PC-3 (cell line): Measurements from ENCODE around the gene PAWR.

Experiments
- EZH2 ChIP-seq: fragments of 300-600 bp; sonication (generic); IDR thresholded peaks from one replicate; pipeline ENCODE4 v1.6.1; 2017; ENCODE audit warnings: antibody characterized with exemption, mild to moderate bottlenecking, low read length; ENCODE audit not compliant: unreplicated experiment
- TF ChIP-seq, protein P1 (sequence below): fragments of 300-600 bp; sonication (generic); conservative IDR thresholded peaks from 2 replicates; pipeline ENCODE4 v1.5.1; 2017; ENCODE audit warnings: antibody characterized with exemption, low read depth, mild to moderate bottlenecking, low read length

DNA sequence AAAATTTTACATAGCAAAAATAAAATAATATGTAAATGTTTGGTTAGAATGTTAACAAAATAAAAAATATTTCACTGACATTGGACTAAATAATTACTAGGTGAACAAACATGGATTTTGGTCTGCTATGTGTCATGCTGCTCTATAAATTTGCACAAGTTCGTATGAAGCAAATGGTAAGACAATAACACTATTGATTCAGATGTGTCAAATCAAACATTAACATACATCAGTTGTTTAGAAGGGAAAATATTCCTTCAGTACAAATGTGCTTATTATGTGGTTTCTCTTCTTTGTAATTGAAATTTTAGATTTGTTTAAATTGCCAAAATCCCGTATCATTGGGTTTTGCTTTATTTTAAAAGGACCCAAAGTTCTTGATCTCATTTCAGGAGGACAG lies 46.9 kb downstream of the PAWR start:
- TF ChIP-seq, protein P1, sequence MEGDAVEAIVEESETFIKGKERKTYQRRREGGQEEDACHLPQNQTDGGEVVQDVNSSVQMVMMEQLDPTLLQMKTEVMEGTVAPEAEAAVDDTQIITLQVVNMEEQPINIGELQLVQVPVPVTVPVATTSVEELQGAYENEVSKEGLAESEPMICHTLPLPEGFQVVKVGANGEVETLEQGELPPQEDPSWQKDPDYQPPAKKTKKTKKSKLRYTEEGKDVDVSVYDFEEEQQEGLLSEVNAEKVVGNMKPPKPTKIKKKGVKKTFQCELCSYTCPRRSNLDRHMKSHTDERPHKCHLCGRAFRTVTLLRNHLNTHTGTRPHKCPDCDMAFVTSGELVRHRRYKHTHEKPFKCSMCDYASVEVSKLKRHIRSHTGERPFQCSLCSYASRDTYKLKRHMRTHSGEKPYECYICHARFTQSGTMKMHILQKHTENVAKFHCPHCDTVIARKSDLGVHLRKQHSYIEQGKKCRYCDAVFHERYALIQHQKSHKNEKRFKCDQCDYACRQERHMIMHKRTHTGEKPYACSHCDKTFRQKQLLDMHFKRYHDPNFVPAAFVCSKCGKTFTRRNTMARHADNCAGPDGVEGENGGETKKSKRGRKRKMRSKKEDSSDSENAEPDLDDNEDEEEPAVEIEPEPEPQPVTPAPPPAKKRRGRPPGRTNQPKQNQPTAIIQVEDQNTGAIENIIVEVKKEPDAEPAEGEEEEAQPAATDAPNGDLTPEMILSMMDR: no peak
- no peak for TF ChIP-seq EZH2
